ENCODE measurements around the gene OTUD7B.

DNA sequence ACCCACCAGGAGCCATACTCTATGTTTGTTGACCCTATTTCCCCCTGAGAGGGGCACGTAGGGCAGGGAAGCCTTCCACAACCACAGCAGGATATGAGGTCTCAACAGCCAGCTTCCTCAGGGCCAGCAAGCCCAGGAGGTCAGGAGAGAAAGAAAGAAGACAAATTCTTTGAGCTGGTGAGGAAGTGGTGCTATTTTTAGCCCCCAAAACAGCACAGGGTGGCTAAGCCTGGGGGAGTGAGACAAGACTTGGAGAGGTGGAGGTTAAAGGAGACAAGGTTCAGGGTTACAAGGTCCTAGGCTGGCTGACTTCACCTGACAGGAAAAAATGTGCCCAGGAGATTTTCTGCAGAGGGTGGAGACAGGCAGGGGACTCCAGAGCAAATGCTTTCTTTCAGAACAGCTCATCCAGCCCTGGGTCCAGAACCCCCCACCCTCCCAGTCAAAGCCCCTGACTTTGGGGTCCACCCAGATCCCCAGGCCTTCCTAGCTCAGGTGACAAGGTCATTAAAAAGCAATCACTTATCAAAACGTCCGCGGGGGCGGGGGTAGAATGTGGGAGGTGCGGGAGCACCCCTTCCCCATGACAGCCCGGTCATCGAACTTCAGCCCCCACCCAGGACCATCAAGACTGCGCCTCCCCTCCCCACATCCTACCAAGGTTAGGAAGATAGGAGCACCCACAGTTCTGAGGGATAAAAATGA is 94.2 kb downstream of the OTUD7B start:
- no peak for TF ChIP-seq POLR2A (IDR thresholded peaks at IDR 0.05)
- TF ChIP-seq, protein P1, sequence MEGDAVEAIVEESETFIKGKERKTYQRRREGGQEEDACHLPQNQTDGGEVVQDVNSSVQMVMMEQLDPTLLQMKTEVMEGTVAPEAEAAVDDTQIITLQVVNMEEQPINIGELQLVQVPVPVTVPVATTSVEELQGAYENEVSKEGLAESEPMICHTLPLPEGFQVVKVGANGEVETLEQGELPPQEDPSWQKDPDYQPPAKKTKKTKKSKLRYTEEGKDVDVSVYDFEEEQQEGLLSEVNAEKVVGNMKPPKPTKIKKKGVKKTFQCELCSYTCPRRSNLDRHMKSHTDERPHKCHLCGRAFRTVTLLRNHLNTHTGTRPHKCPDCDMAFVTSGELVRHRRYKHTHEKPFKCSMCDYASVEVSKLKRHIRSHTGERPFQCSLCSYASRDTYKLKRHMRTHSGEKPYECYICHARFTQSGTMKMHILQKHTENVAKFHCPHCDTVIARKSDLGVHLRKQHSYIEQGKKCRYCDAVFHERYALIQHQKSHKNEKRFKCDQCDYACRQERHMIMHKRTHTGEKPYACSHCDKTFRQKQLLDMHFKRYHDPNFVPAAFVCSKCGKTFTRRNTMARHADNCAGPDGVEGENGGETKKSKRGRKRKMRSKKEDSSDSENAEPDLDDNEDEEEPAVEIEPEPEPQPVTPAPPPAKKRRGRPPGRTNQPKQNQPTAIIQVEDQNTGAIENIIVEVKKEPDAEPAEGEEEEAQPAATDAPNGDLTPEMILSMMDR (IDR thresholded peaks at IDR 0.05), result no peak

All from adrenal gland (tissue), 5 donors.